A549 (cell line): Measurements from ENCODE around the gene SRCAP. TPM values are rescaled to one million over a fixed set of nuclear protein-coding genes. Genes with fewer than 3 reads are reported as not detected.

ENCODE experiments used
- ATAC-seq, 2 experiments: fragments of 200-7000 bp in 1 of 2; fragments of >200 bp in 1 of 2; cut with Nextera tagmentation in 1 of 2; cut with Tn5 transposase in 1 of 2; 3 replicates each; pipeline versions ENCODE4 v1.8.0 to v1.9.1; 2018 to 2020; ENCODE audit warnings: mild to moderate bottlenecking in 1 of 2, moderate library complexity in 1 of 2
- CTCF ChIA-PET: fragments of 300-600 bp; sonication (Branson Sonifier 250); formaldehyde crosslinking; extraction: SDS; loops from one replicate; lab custom pipeline; 2021; ENCODE audit warnings: antibody characterized with exemption, inconsistent platforms; lab: Yijun Ruan, JAX
- POLR2A ChIA-PET: fragments of 350-600 bp; formaldehyde crosslinking; extraction: SDS; loops from one replicate; lab custom pipeline; 2021; ENCODE audit warnings: antibody characterized with exemption, inconsistent platforms; lab: Yijun Ruan, JAX
- DNase-seq, 2 experiments: peaks; one replicate each; pipeline versions ENCODE4 v3.0.0 to v3.0.0-alpha.2; 2011 to 2016; ENCODE audit warnings: low read depth in 1 of 2, low spot score in 1 of 2
- FAIRE-seq: peaks from 2 replicates; lab custom pipeline; 2011; peaks lifted over from hg19 to GRCh38; lab: Jason Lieb, UNC
- H3K27ac ChIP-seq, 2 experiments: fragments of >200 bp; sonication (Bioruptor Twin); formaldehyde crosslinking; 3 replicates each; pipeline ENCODE4 v1.5.1; 2016 to 2017
- H3K4me1 ChIP-seq: fragments of >200 bp; sonication (Bioruptor Twin); formaldehyde crosslinking; 3 replicates; pipeline ENCODE4 v1.6.1; 2016
- H3K4me2 ChIP-seq: fragments of >200 bp; sonication (Bioruptor Twin); formaldehyde crosslinking; 3 replicates; pipeline ENCODE4 v1.6.1; 2016
- H3K4me3 ChIP-seq: fragments of >200 bp; sonication (Bioruptor Twin); formaldehyde crosslinking; 3 replicates; pipeline ENCODE4 v1.5.1; 2016
- H3K9me3 ChIP-seq: fragments of >200 bp; sonication (Bioruptor Twin); formaldehyde crosslinking; 3 replicates; pipeline ENCODE4 v1.6.1; 2016
- BHLHE40 ChIP-seq: IDR thresholded peaks from 2 replicates; pipeline ENCODE4 v1.6.1; 2012; ENCODE audit warnings: low read depth, low read length, inconsistent platforms
- CHD4 ChIP-seq: fragments of 200-600 bp; sonication (generic); IDR thresholded peaks from 2 replicates; pipeline ENCODE4 v1.6.1; 2016; ENCODE audit warnings: antibody characterized with exemption, mild to moderate bottlenecking, borderline replicate concordance
- CTCF ChIP-seq: fragments of >200 bp; sonication (Bioruptor Twin); formaldehyde crosslinking; IDR thresholded peaks from 3 replicates; pipeline ENCODE4 v1.5.1; 2016
- EHF ChIP-seq: fragments of 250-450 bp; sonication (Bioruptor Pico); IDR thresholded peaks from 2 replicates; pipeline ENCODE4 v1.5.0; 2020; ENCODE audit warnings: mild to moderate bottlenecking
- EHMT2 ChIP-seq: fragments of 200-600 bp; sonication (generic); IDR thresholded peaks from 2 replicates; pipeline ENCODE4 v1.6.1; 2016; ENCODE audit warnings: antibody characterized with exemption, low read depth, mild to moderate bottlenecking, moderate library complexity
- EP300 ChIP-seq, 2 experiments: fragments of >200 bp; sonication (Bioruptor Twin); formaldehyde crosslinking; IDR thresholded peaks; 2 replicates in 1 of 2; 3 replicates in 1 of 2; pipeline ENCODE4 v1.6.1; 2016 to 2017
- FOSB ChIP-seq: fragments of 250-450 bp; sonication (Bioruptor Pico); IDR thresholded peaks from 2 replicates; pipeline ENCODE4 v1.5.0; 2020; ENCODE audit warnings: mild to moderate bottlenecking, moderate library complexity
- FOXS1 ChIP-seq: fragments of 250-450 bp; sonication (Bioruptor Pico); IDR thresholded peaks from 2 replicates; pipeline ENCODE4 v1.5.0; 2020; ENCODE audit warnings: mild to moderate bottlenecking, moderate library complexity
- HES2 ChIP-seq: fragments of >200 bp; sonication (Bioruptor Twin); formaldehyde crosslinking; IDR thresholded peaks from 2 replicates; pipeline ENCODE4 v1.6.1; 2016
- HEYL ChIP-seq: fragments of 250-450 bp; sonication (Bioruptor Pico); IDR thresholded peaks from 2 replicates; pipeline ENCODE4 v1.8.0; 2021; ENCODE audit warnings: mild to moderate bottlenecking, moderate library complexity
- JUN ChIP-seq, 2 experiments: fragments of >200 bp; sonication (Bioruptor Twin); formaldehyde crosslinking; IDR thresholded peaks; 2 replicates in 1 of 2; 3 replicates in 1 of 2; pipeline ENCODE4 v1.6.1; 2016 to 2017
- MAFK ChIP-seq: fragments of 450-650 bp; IDR thresholded peaks from 2 replicates; pipeline ENCODE4 v1.6.1; 2014; ENCODE audit not compliant: partially characterized antibody
- MAX ChIP-seq: IDR thresholded peaks from 2 replicates; pipeline ENCODE4 v1.6.1; 2012
- MAZ ChIP-seq: fragments of 150-350 bp; IDR thresholded peaks from 2 replicates; pipeline ENCODE4 v1.6.1; 2014; ENCODE audit warnings: antibody characterized with exemption, low read depth, low read length, borderline replicate concordance
- MYC ChIP-seq: IDR thresholded peaks from 2 replicates; pipeline ENCODE4 v1.6.1; 2012; ENCODE audit warnings: mild to moderate bottlenecking, inconsistent platforms, low read length, improper control_type of control experiment, borderline replicate concordance
- NPAS2 ChIP-seq: fragments of 250-450 bp; sonication (Bioruptor Pico); IDR thresholded peaks from 2 replicates; pipeline ENCODE4 v1.8.0; 2022; ENCODE audit warnings: mild to moderate bottlenecking, moderate library complexity, borderline replicate concordance
- PHF8 ChIP-seq: fragments of 200-600 bp; sonication (generic); IDR thresholded peaks from 2 replicates; pipeline ENCODE4 v1.6.1; 2016; ENCODE audit warnings: low read depth, mild to moderate bottlenecking, antibody characterized with exemption, moderate library complexity, borderline replicate concordance
- POLR2A ChIP-seq: IDR thresholded peaks from 2 replicates; pipeline ENCODE4 v1.6.1; 2012; ENCODE audit warnings: mild to moderate bottlenecking, low read length
- POLR2AphosphoS2 ChIP-seq: conservative IDR thresholded peaks from 2 replicates; pipeline ENCODE4 v1.6.1; 2012; ENCODE audit warnings: low read length, improper control_type of control experiment, inconsistent platforms
- RARB ChIP-seq: fragments of 250-450 bp; sonication (Bioruptor Pico); IDR thresholded peaks from 2 replicates; pipeline ENCODE4 v1.8.0; 2021; ENCODE audit warnings: mild to moderate bottlenecking, moderate library complexity
- RCOR1 ChIP-seq: fragments of 150-350 bp; IDR thresholded peaks from 2 replicates; pipeline ENCODE4 v1.6.1; 2014; ENCODE audit warnings: antibody characterized with exemption, low read length, low read depth
- RFX5 ChIP-seq: fragments of 450-650 bp; IDR thresholded peaks from 2 replicates; pipeline ENCODE4 v1.7.1; 2014; ENCODE audit warnings: antibody characterized with exemption, mild to moderate bottlenecking, moderate library complexity
- SMC3 ChIP-seq: fragments of >200 bp; sonication (Bioruptor Twin); formaldehyde crosslinking; IDR thresholded peaks from 3 replicates; pipeline ENCODE4 v1.6.1; 2018; ENCODE audit warnings: inconsistent platforms
- ZNF302 ChIP-seq: fragments of 250-450 bp; sonication (Bioruptor Pico); IDR thresholded peaks from 2 replicates; pipeline ENCODE4 v1.9.0; 2021; ENCODE audit warnings: inconsistent platforms, mild to moderate bottlenecking, moderate library complexity
- WGBS: methylation state at CpG from one replicate; pipeline ENCODE4 v1.1.6; 2017; ENCODE audit errors: missing lambda C conversion rate; 5-methylcytosine and 5-hydroxymethylcytosine counted together
- polyA plus RNA-seq, 4 experiments: library from polyadenylated mRNA; depleted of rRNA in 3 of 4; stranded (reverse); fragments of >200 nt; fragmentation: RNase III in 1 of 4; extraction: RNeasy Plus Mini Kit Qiagen cat#74134 plus additional on column Dnase treatment in 1 of 4; gene quantifications; 2 replicates in 3 of 4; 3 replicates in 1 of 4; pipeline ENCODE4 v1.2.3, GENCODE V29; 2011 to 2017

SRCAP gene
- polyA plus RNA-seq, 2 of the 4 experiments (the other 2 are of a cell fraction) = 6.2 to 19.9 TPM

- FAIRE-seq = no peak
- Histone ChIP-seq H3K4me1 (no peaks in the 10 kb centered on the region), H3K4me2 (no peak overlapping the region), H3K9me3 (no peaks in the 10 kb centered on the region), H3K4me3 (no peak overlapping the region), H3K27ac (no peak overlapping the region)
- ChIA-PET POLR2A (no interaction called here), CTCF (interaction anchor here (0.5 to 1.5 kb wide), 6 partner anchors 8 to 812 kb away, joined by 3 read pairs; no protein-coding TSS in a partner anchor)
- DNase-seq = no peak
- 76% methylated on average over 11 of the region's 11 CpGs for WGBS
- no peak for TF ChIP-seq BHLHE40
- no peak for TF ChIP-seq EP300 (IDR thresholded peaks at IDR 0.05)
- no peak for TF ChIP-seq HES2
- no peak for TF ChIP-seq RARB (CRISPR knock-in tag)
- TF ChIP-seq PHF8 = no peak
- TF ChIP-seq FOSB (CRISPR knock-in tag) = no peak
- no peak for TF ChIP-seq MAZ
- no peak for TF ChIP-seq CTCF
- TF ChIP-seq EHF (CRISPR knock-in tag) = no peak
- no peak for TF ChIP-seq JUN (IDR thresholded peaks at IDR 0.05)
- TF ChIP-seq HEYL = no peak
- no peak for TF ChIP-seq NPAS2 (CRISPR knock-in tag)
- no peak for TF ChIP-seq SMC3
- no peak for TF ChIP-seq ZNF302 (CRISPR knock-in tag)
- TF ChIP-seq RFX5 = no peak
- TF ChIP-seq MYC = no peak
- TF ChIP-seq CHD4 = no peak
- no peak for TF ChIP-seq RCOR1
- no peak for TF ChIP-seq POLR2AphosphoS2
- no peak for ATAC-seq
Observed at GRCh38 chr16:30677931-30678585, 20.9 kb upstream of the SRCAP start.

GRCh38 chr16:30678586-30678970, 20.4 kb upstream of the SRCAP start:
- TF ChIP-seq FOXS1 (no peak), POLR2A (no peak), MAFK (no peak), RARB (CRISPR knock-in tag) (no peak), MAX (no peak)
- no peak for FAIRE-seq
- ChIA-PET POLR2A (no interaction called here), CTCF (interaction anchor here (0.5 to 1.5 kb wide), 6 partner anchors 9 to 812 kb away, joined by 3 read pairs; no protein-coding TSS in a partner anchor)
- H3K4me2 ChIP-seq = no peak overlapping the region
- ATAC-seq = no peak
- WGBS = 83% methylated on average over 3 of the region's 3 CpGs
- DNase-seq = no peak
- no peaks in the 10 kb centered on the region for H3K9me3 ChIP-seq
- no peak overlapping the region for H3K27ac ChIP-seq
- H3K4me1 ChIP-seq = no peaks in the 10 kb centered on the region
- H3K4me3 ChIP-seq = no peak overlapping the region

- POLR2A ChIA-PET = interaction anchor here (0.8 kb wide), 1 partner anchor 22 kb away, joined by 3 read pairs; no protein-coding TSS in a partner anchor
- H3K4me1 ChIP-seq = no peaks in the 10 kb centered on the region
- FAIRE-seq = no peak
- ATAC-seq = no peak
- H3K4me3 ChIP-seq = no peak overlapping the region
- no peak overlapping the region for H3K27ac ChIP-seq
- TF ChIP-seq EHMT2 = no peak
- no peak overlapping the region for H3K4me2 ChIP-seq
- 75% methylated on average over 3 of the region's 3 CpGs for WGBS
- no peaks in the 10 kb centered on the region for H3K9me3 ChIP-seq
- no peak for DNase-seq
- CTCF ChIA-PET = interaction anchor here (1.7 kb wide), 1 partner anchor 17 kb away, joined by 4 read pairs; no protein-coding TSS in a partner anchor
Observed at GRCh38 chr16:30680326-30680725, 18.6 kb upstream of the SRCAP start.
